Duodenal mucosa (tissue), 2 donors: ENCODE measurements around the gene IGFN1.

ENCODE experiments used
- H3K27ac ChIP-seq: one replicate; pipeline ENCODE4 v1.7.0; 2013; ENCODE audit warnings: low read depth, low read length
- H3K27me3 ChIP-seq, 2 donors: one replicate each; pipeline ENCODE4 v1.7.0; 2013; ENCODE audit warnings: low read length in 2 of 2, control low read depth in 1 of 2; ENCODE audit not compliant: insufficient read depth in 2 of 2, control insufficient read depth in 1 of 2
- H3K36me3 ChIP-seq, 2 donors: one replicate each; pipeline ENCODE4 v1.7.0; 2013; ENCODE audit warnings: low read length in 2 of 2, control low read depth in 1 of 2; ENCODE audit not compliant: insufficient read depth in 2 of 2, control insufficient read depth in 1 of 2
- H3K4me1 ChIP-seq, 2 donors: one replicate each; pipeline ENCODE4 v1.7.0; 2013; ENCODE audit warnings: low read length in 2 of 2, control low read depth in 1 of 2; ENCODE audit not compliant: insufficient read depth in 2 of 2, control insufficient read depth in 1 of 2
- H3K4me3 ChIP-seq, 2 donors: one replicate each; pipeline ENCODE4 v1.7.0; 2013; ENCODE audit warnings: low read length in 2 of 2, low read depth in 1 of 2
- H3K9ac ChIP-seq, 2 donors: one replicate each; pipeline ENCODE4 v1.7.0; 2013; ENCODE audit warnings: low read length in 2 of 2, low read depth in 1 of 2
- H3K9me3 ChIP-seq, 2 donors: one replicate each; pipeline ENCODE4 v1.7.0; 2013; ENCODE audit warnings: low read length in 2 of 2, control low read depth in 1 of 2; ENCODE audit not compliant: control insufficient read depth in 1 of 2

Gene IGFN1

GRCh38 chr1:201214886-201215285 lies 24.3 kb downstream of the IGFN1 start:
- Histone ChIP-seq H3K27me3 (peaks cover 0 to 6% of the 10 kb centered on the region in 2 donors), H3K4me3 (no peak overlapping the region), H3K36me3 (no peaks in the 10 kb centered on the region), H3K9ac (no peak overlapping the region), H3K4me1 (no peaks in the 10 kb centered on the region), H3K27ac (no peak overlapping the region), H3K9me3 (no peaks in the 10 kb centered on the region)

GRCh38 chr1:201215531-201216357 lies 25.1 kb downstream of the IGFN1 start:
- no peak overlapping the region for H3K9ac ChIP-seq
- no peak overlapping the region for H3K4me3 ChIP-seq
- peaks cover 0 to 6% of the 10 kb centered on the region in 2 donors for H3K27me3 ChIP-seq
- H3K27ac ChIP-seq = no peak overlapping the region
- H3K4me1 ChIP-seq = no peaks in the 10 kb centered on the region
- H3K36me3 ChIP-seq = no peaks in the 10 kb centered on the region
- H3K9me3 ChIP-seq = no peaks in the 10 kb centered on the region

GRCh38 chr1:201216395-201217085 lies 25.9 kb downstream of the IGFN1 start:
- Histone ChIP-seq H3K36me3 (no peaks in the 10 kb centered on the region), H3K9me3 (no peaks in the 10 kb centered on the region), H3K9ac (no peak overlapping the region), H3K4me1 (no peaks in the 10 kb centered on the region), H3K27ac (no peak overlapping the region), H3K27me3 (peaks cover 0 to 6% of the 10 kb centered on the region in 2 donors), H3K4me3 (no peak overlapping the region)

DNA sequence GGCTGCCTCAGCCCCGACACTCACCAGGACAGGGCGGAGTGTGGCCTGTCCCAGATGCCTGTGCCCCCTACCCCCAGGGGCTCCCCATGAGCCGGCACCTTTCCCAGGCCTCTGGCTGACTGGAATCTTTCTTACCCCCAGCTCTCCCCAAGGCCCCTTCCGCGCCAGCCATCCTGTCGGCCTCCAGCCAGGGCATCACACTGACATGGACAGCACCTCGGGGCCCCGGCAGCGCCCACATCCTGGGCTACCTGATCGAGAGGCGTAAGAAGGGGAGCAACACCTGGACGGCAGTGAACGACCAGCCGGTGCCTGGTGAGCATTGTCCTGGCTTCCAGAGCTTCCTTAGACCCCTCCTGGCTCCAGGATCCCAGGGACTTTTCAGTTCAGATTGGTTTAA lies 26.5 kb downstream of the IGFN1 start:
- Histone ChIP-seq H3K9me3 (no peaks in the 10 kb centered on the region), H3K36me3 (no peaks in the 10 kb centered on the region), H3K4me1 (no peaks in the 10 kb centered on the region), H3K4me3 (no peak overlapping the region), H3K9ac (no peak overlapping the region), H3K27me3 (no peaks in the 10 kb centered on the region), H3K27ac (no peak overlapping the region)

GRCh38 chr1:201217851-201218250 lies 27.2 kb downstream of the IGFN1 start:
- no peaks in the 10 kb centered on the region for H3K36me3 ChIP-seq
- no peaks in the 10 kb centered on the region for H3K27me3 ChIP-seq
- no peak overlapping the region for H3K9ac ChIP-seq
- H3K4me3 ChIP-seq = no peak overlapping the region
- peaks cover 6% of the 10 kb centered on the region in 2 donors for H3K4me1 ChIP-seq
- H3K27ac ChIP-seq = no peak overlapping the region
- no peaks in the 10 kb centered on the region for H3K9me3 ChIP-seq

GRCh38 chr1:201218409-201218808 lies 27.8 kb downstream of the IGFN1 start:
- peaks cover 6% of the 10 kb centered on the region in 2 donors for H3K4me1 ChIP-seq

GRCh38 chr1:201219481-201220387 lies 29.1 kb downstream of the IGFN1 start:
- H3K9ac ChIP-seq = no peak overlapping the region
- H3K4me1 ChIP-seq = peaks cover 6% of the 10 kb centered on the region in 2 donors
- H3K27ac ChIP-seq = no peak overlapping the region
- H3K36me3 ChIP-seq = no peaks in the 10 kb centered on the region
- H3K4me3 ChIP-seq = no peak overlapping the region
- no peaks in the 10 kb centered on the region for H3K9me3 ChIP-seq
- H3K27me3 ChIP-seq = no peaks in the 10 kb centered on the region

More at GRCh38 chr1:201218409-201218808, 27.8 kb downstream of the IGFN1 start:
- Histone ChIP-seq H3K4me3 (no peak overlapping the region), H3K27me3 (no peaks in the 10 kb centered on the region), H3K9me3 (no peaks in the 10 kb centered on the region), H3K36me3 (no peaks in the 10 kb centered on the region), H3K9ac (no peak overlapping the region), H3K27ac (no peak overlapping the region)

DNA sequence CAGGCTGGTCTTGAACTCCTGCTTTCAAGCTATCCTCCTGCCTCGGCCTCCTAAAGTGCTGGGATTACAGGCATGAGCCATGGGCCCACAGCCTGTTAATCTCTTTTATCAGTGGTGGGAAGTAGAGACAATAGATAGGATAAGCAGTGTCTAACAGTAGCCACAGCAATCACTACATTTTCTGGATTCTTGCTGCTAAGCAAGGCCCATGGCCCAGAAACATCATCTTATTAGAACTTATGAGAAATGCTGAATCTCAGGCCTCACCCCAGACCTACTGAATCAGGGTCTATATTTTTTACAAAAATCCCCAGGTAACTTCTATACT lies 29.7 kb downstream of the IGFN1 start:
- H3K27me3 ChIP-seq = no peaks in the 10 kb centered on the region
- H3K27ac ChIP-seq = no peak overlapping the region

DNA sequence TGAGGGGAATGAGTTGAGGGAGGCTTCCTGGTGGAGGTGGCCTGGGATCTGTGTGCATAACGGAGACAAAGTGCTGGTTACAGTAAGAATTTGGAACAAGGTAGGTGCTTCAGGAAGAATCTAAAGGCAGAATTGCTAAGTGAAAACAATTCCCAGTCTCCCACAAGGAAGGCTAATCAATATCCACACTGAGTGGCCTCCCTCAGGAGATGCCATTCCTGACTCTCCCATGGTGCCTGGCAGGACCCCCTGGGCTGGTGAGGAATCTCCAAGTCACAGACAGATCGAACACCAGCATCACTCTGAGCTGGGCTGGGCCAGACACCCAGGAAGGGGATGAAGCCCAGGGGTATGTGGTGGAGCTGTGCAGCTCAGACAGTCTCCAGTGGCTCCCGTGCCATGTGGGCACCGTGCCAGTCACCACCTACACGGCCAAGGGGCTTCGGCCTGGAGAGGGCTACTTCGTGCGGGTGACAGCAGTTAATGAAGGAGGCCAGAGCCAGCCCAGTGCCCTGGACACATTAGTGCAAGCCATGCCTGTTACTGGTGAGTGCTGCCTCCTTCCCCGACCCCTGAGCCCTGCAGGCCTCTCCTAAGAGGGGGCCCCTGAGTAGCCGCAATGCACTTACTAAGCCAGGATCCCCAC lies 30.7 kb downstream of the IGFN1 start:
- Histone ChIP-seq H3K27me3 (no peaks in the 10 kb centered on the region), H3K9ac (no peak overlapping the region), H3K9me3 (no peaks in the 10 kb centered on the region), H3K4me1 (peaks cover 6% of the 10 kb centered on the region in 2 donors), H3K27ac (no peak overlapping the region), H3K36me3 (no peaks in the 10 kb centered on the region), H3K4me3 (no peak overlapping the region)

More for the DNA sequence above, 29.7 kb downstream of the IGFN1 start:
- Histone ChIP-seq H3K9ac (no peak overlapping the region), H3K9me3 (no peaks in the 10 kb centered on the region), H3K4me1 (peaks cover 6% of the 10 kb centered on the region in 2 donors), H3K36me3 (no peaks in the 10 kb centered on the region), H3K4me3 (no peak overlapping the region)
